ENCODE measurements around the gene CSF2RB. TPM values are rescaled to one million over a fixed set of nuclear protein-coding genes. Genes with fewer than 3 reads are reported as not detected.

CSF2RB gene
- polyA plus RNA-seq, 1 donor (not counting 4 experiments of a cell fraction or from before 2014, with no cell fraction given) = 0.08 TPM

- H3K27me3 ChIP-seq (ENCODE audit: control insufficient read depth, extremely low read depth, insufficient read depth, low read length) = peaks cover 15% of the 10 kb centered on the region
- H3K9me3 ChIP-seq (ENCODE audit: control insufficient read depth, low read depth, low read length) = no peaks in the 10 kb centered on the region
- H3K9me1 ChIP-seq (ENCODE audit: control insufficient read depth, extremely low read depth, insufficient read depth, low read length) = no peaks in the 10 kb centered on the region
- dilution Hi-C loops (cut with MboI; ENCODE audit: extremely low pct_ligation_motif_present, low sequenced_read_pairs) = no loop called here
- DNase-seq (ENCODE audit: low read depth, low spot score) (no peak), FAIRE-seq (no peak)
- no peak overlapping the region for H3K4me2 ChIP-seq (ENCODE audit: control insufficient read depth, extremely low read depth, insufficient read depth, low read depth, low read length)
- H3K4me3 ChIP-seq (ENCODE audit: control insufficient read depth in 2 of 3, extremely low read depth in 1 of 3, insufficient read depth in 2 of 3, low read depth in 1 of 3, low read length in 3 of 3) = no peak overlapping the region
- H3K27ac ChIP-seq (ENCODE audit: control insufficient read depth, insufficient read depth, low read length) = no peak overlapping the region
- no peak overlapping the region for H3K9ac ChIP-seq (ENCODE audit: control insufficient read depth, extremely low read depth, insufficient read depth, low read length)
- H4K20me1 ChIP-seq (ENCODE audit: control insufficient read depth, extremely low read depth, insufficient read depth, low read length) = no peaks in the 10 kb centered on the region
- no peaks in the 10 kb centered on the region for H3K4me1 ChIP-seq (ENCODE audit: control insufficient read depth, extremely low read depth, insufficient read depth, low read length)
- no peak overlapping the region for H2AFZ ChIP-seq (ENCODE audit: control insufficient read depth, low read length)
- H3K79me2 ChIP-seq (ENCODE audit: control insufficient read depth, insufficient read depth, low read length) = no peaks in the 10 kb centered on the region
- no peak for TF ChIP-seq EZH2 (IDR thresholded peaks at IDR 0.05; ENCODE audit: low read length)
- no peaks in the 10 kb centered on the region for H3K36me3 ChIP-seq (ENCODE audit: control insufficient read depth in 2 of 2, extremely low read depth in 1 of 2, insufficient read depth in 2 of 2, low read length in 2 of 2)
These were observed 15.8 kb upstream of the CSF2RB start for GRCh38 chr22:36897611-36898010.

DNA sequence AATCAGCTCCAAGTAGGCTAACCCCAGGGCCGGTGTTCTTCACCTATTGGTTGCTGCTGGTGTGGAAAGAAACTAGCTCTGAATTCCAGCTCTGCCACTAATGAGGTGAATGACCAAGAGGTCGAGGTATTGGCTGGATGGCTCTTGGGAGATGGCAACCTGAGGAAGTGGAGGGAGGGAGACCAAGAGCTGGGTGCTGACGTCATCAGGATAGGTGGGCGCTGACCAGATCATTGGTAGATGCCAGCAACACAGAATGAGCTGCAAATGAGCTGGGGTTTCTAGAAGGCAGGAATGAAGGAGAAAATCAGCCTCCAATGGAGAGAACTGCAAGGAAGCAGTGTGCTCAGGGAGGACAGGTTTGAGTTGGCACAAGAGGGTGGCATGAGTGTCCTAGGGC lies 14.7 kb upstream of the CSF2RB start:
- H3K4me2 ChIP-seq (ENCODE audit: control insufficient read depth, extremely low read depth, insufficient read depth, low read depth, low read length) = no peak overlapping the region
- H3K9me3 ChIP-seq (ENCODE audit: control insufficient read depth, low read depth, low read length) = no peaks in the 10 kb centered on the region
- H3K79me2 ChIP-seq (ENCODE audit: control insufficient read depth, insufficient read depth, low read length) = no peaks in the 10 kb centered on the region
- no peaks in the 10 kb centered on the region for H3K36me3 ChIP-seq (ENCODE audit: control insufficient read depth in 2 of 2, extremely low read depth in 1 of 2, insufficient read depth in 2 of 2, low read length in 2 of 2)
- H3K9me1 ChIP-seq (ENCODE audit: control insufficient read depth, extremely low read depth, insufficient read depth, low read length) = no peaks in the 10 kb centered on the region
- no peak overlapping the region for H2AFZ ChIP-seq (ENCODE audit: control insufficient read depth, low read length)
- no peak overlapping the region for H3K9ac ChIP-seq (ENCODE audit: control insufficient read depth, extremely low read depth, insufficient read depth, low read length)
- H3K4me3 ChIP-seq (ENCODE audit: control insufficient read depth in 2 of 3, extremely low read depth in 1 of 3, insufficient read depth in 2 of 3, low read depth in 1 of 3, low read length in 3 of 3) = no peak overlapping the region
- TF ChIP-seq EZH2 (IDR thresholded peaks at IDR 0.05; ENCODE audit: low read length) (no peak), CTCF (optimal IDR thresholded peaks at IDR 0.05 in 1 of 3, IDR thresholded peaks at IDR 0.05 in 1 of 3, conservative IDR thresholded peaks at IDR 0.05 in 1 of 3; ENCODE audit: extremely low read depth in 1 of 3, insufficient read depth in 2 of 3, low read length in 3 of 3) (no peak)
- H3K27me3 ChIP-seq (ENCODE audit: control insufficient read depth, extremely low read depth, insufficient read depth, low read length) = peaks cover 17% of the 10 kb centered on the region
- DNase-seq (ENCODE audit: low read depth, low spot score) = no peak
- H3K4me1 ChIP-seq (ENCODE audit: control insufficient read depth, extremely low read depth, insufficient read depth, low read length) = no peaks in the 10 kb centered on the region
- H3K27ac ChIP-seq (ENCODE audit: control insufficient read depth, insufficient read depth, low read length) = no peak overlapping the region
- FAIRE-seq = no peak
- dilution Hi-C loops (cut with MboI; ENCODE audit: extremely low pct_ligation_motif_present, low sequenced_read_pairs) = no loop called here
- H4K20me1 ChIP-seq (ENCODE audit: control insufficient read depth, extremely low read depth, insufficient read depth, low read length) = no peaks in the 10 kb centered on the region

GRCh38 chr22:36899498-36899897 lies 13.9 kb upstream of the CSF2RB start:
- Histone ChIP-seq H3K4me1 (ENCODE audit: control insufficient read depth, extremely low read depth, insufficient read depth, low read length) (no peaks in the 10 kb centered on the region), H3K36me3 (ENCODE audit: control insufficient read depth in 2 of 2, extremely low read depth in 1 of 2, insufficient read depth in 2 of 2, low read length in 2 of 2) (no peaks in the 10 kb centered on the region), H3K9ac (ENCODE audit: control insufficient read depth, extremely low read depth, insufficient read depth, low read length) (no peak overlapping the region), H3K27me3 (ENCODE audit: control insufficient read depth, extremely low read depth, insufficient read depth, low read length) (peaks cover 14% of the 10 kb centered on the region), H3K4me3 (ENCODE audit: control insufficient read depth in 2 of 3, extremely low read depth in 1 of 3, insufficient read depth in 2 of 3, low read depth in 1 of 3, low read length in 3 of 3) (no peak overlapping the region), H3K27ac (ENCODE audit: control insufficient read depth, insufficient read depth, low read length) (no peak overlapping the region), H3K4me2 (ENCODE audit: control insufficient read depth, extremely low read depth, insufficient read depth, low read depth, low read length) (no peak overlapping the region), H3K9me3 (ENCODE audit: control insufficient read depth, low read depth, low read length) (no peaks in the 10 kb centered on the region), H2AFZ (ENCODE audit: control insufficient read depth, low read length) (no peak overlapping the region), H4K20me1 (ENCODE audit: control insufficient read depth, extremely low read depth, insufficient read depth, low read length) (no peaks in the 10 kb centered on the region), H3K9me1 (ENCODE audit: control insufficient read depth, extremely low read depth, insufficient read depth, low read length) (no peaks in the 10 kb centered on the region), H3K79me2 (ENCODE audit: control insufficient read depth, insufficient read depth, low read length) (no peaks in the 10 kb centered on the region)
- FAIRE-seq = no peak
- dilution Hi-C loops (cut with MboI; ENCODE audit: extremely low pct_ligation_motif_present, low sequenced_read_pairs) = no loop called here
- no peak for DNase-seq (ENCODE audit: low read depth, low spot score)
- TF ChIP-seq CTCF (optimal IDR thresholded peaks at IDR 0.05 in 1 of 3, IDR thresholded peaks at IDR 0.05 in 1 of 3, conservative IDR thresholded peaks at IDR 0.05 in 1 of 3; ENCODE audit: extremely low read depth in 1 of 3, insufficient read depth in 2 of 3, low read length in 3 of 3) = no peak
- TF ChIP-seq EZH2 (IDR thresholded peaks at IDR 0.05; ENCODE audit: low read length) = no peak
